A673 (cell line): ENCODE results near the gene CA5A. TPM values are rescaled to one million over a fixed set of nuclear protein-coding genes. Genes with fewer than 3 reads are reported as not detected.

Source experiments
- BruUV-seq: library from RNA; stranded (reverse); fragments of 400-500 nt; replicated peaks from 2 replicates; lab custom pipeline; 2021; lab: Mats Ljungman, UMichigan
- CTCF ChIA-PET: fragments of 300-600 bp; sonication (Branson Sonifier 250); formaldehyde crosslinking; loops from one replicate; lab custom pipeline; 2022; ENCODE audit warnings: antibody characterized with exemption; lab: Charles Lee
- POLR2A ChIA-PET: fragments of 300-600 bp; sonication (Branson Sonifier 250); formaldehyde crosslinking; loops from one replicate; lab custom pipeline; 2022; ENCODE audit warnings: antibody characterized with exemption; ENCODE audit not compliant: low non-redundant PET; lab: Charles Lee
- DNase-seq: peaks from one replicate; pipeline ENCODE4 v3.0.0-alpha.2; 2015; ENCODE audit warnings: low spot score
- H3K27ac ChIP-seq: fragments of 200-600 bp; sonication (generic); 2 replicates; pipeline ENCODE4 v1.5.1; 2016; ENCODE audit warnings: mixed run types, low read depth, mild to moderate bottlenecking, mixed read lengths, antibody characterized with exemption, low read length; ENCODE audit not compliant: poor library complexity, severe bottlenecking
- H3K27me3 ChIP-seq: fragments of 200-600 bp; sonication (generic); replicated peaks from 2 replicates; pipeline ENCODE4 v1.6.1; 2017; ENCODE audit warnings: mixed run types, low read depth, mild to moderate bottlenecking, mixed read lengths, antibody characterized with exemption, low read length; ENCODE audit not compliant: insufficient read depth, poor library complexity
- H3K36me3 ChIP-seq: fragments of 200-600 bp; sonication (generic); 2 replicates; pipeline ENCODE4 v1.6.1; 2016; ENCODE audit warnings: mixed run types, mild to moderate bottlenecking, mixed read lengths, antibody characterized with exemption, low read length; ENCODE audit not compliant: insufficient read depth, poor library complexity, severe bottlenecking
- H3K4me1 ChIP-seq: fragments of 200-600 bp; sonication (generic); 2 replicates; pipeline ENCODE4 v1.6.1; 2017; ENCODE audit warnings: mixed run types, mild to moderate bottlenecking, mixed read lengths, antibody characterized with exemption, low read length; ENCODE audit not compliant: insufficient read depth, poor library complexity, severe bottlenecking
- H3K4me3 ChIP-seq: fragments of 200-600 bp; sonication (generic); 2 replicates; pipeline ENCODE4 v1.5.1; 2016; ENCODE audit warnings: low read depth, mixed run types, mild to moderate bottlenecking, mixed read lengths, low read length; ENCODE audit not compliant: poor library complexity, severe bottlenecking
- H3K9me3 ChIP-seq: fragments of 200-600 bp; sonication (generic); 2 replicates; pipeline ENCODE4 v1.6.1; 2016; ENCODE audit warnings: mixed run types, low read depth, mild to moderate bottlenecking, mixed read lengths, antibody characterized with exemption, low read length; ENCODE audit not compliant: poor library complexity, severe bottlenecking
- EZH2 ChIP-seq: fragments of 200-600 bp; sonication (generic); IDR thresholded peaks from 2 replicates; pipeline ENCODE4 v1.6.1; 2017; ENCODE audit warnings: borderline replicate concordance, low read depth, mild to moderate bottlenecking, mixed read lengths, antibody characterized with exemption, low read length; ENCODE audit not compliant: poor library complexity, severe bottlenecking
- intact Hi-C: fragments of 100-400 bp; cut with micrococcal nuclease; formaldehyde crosslinking; loops from one replicate; pipeline ENCODE4 v1.10.0; 2022; ENCODE audit not compliant: unreplicated experiment
- total RNA-seq: library from RNA; stranded (reverse); gene quantifications from 2 replicates; pipeline ENCODE4 v1.2.3, GENCODE V29; 2021
- TF ChIP-seq, protein P1 (sequence below): fragments of 300-800, 200-600 bp; sonication (generic); conservative IDR thresholded peaks from 2 replicates; pipeline ENCODE4 v1.5.1; 2017; ENCODE audit warnings: low read depth, mild to moderate bottlenecking, antibody characterized with exemption, low read length, moderate library complexity, mixed read lengths

CA5A gene
- total RNA-seq, 1 experiment from 2014 or later, result not detected

- BruUV-seq, result no TSS peak
- peaks cover 63% of the 10 kb centered on the region for H3K4me1 ChIP-seq
- ChIA-PET CTCF (no interaction called here), POLR2A (interaction anchor here (0.6 to 0.7 kb wide), 2 partner anchors 77 to 1662 kb away, joined by 3 read pairs; no protein-coding TSS in a partner anchor)
- H3K27me3 ChIP-seq, result no peaks in the 10 kb centered on the region
- intact Hi-C loops, result no loop called here
- peaks cover 42% of the 10 kb centered on the region for H3K36me3 ChIP-seq
- no peak for TF ChIP-seq EZH2
- TF ChIP-seq, protein P1, sequence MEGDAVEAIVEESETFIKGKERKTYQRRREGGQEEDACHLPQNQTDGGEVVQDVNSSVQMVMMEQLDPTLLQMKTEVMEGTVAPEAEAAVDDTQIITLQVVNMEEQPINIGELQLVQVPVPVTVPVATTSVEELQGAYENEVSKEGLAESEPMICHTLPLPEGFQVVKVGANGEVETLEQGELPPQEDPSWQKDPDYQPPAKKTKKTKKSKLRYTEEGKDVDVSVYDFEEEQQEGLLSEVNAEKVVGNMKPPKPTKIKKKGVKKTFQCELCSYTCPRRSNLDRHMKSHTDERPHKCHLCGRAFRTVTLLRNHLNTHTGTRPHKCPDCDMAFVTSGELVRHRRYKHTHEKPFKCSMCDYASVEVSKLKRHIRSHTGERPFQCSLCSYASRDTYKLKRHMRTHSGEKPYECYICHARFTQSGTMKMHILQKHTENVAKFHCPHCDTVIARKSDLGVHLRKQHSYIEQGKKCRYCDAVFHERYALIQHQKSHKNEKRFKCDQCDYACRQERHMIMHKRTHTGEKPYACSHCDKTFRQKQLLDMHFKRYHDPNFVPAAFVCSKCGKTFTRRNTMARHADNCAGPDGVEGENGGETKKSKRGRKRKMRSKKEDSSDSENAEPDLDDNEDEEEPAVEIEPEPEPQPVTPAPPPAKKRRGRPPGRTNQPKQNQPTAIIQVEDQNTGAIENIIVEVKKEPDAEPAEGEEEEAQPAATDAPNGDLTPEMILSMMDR, result no peak
- H3K9me3 ChIP-seq, result no peaks in the 10 kb centered on the region
- peak overlapping the region; percentile 57 for H3K27ac ChIP-seq
- no peak overlapping the region for H3K4me3 ChIP-seq
- no peak for DNase-seq
Measured at GRCh38 chr16:87855852-87856715, 80.2 kb downstream of the CA5A start.

DNA sequence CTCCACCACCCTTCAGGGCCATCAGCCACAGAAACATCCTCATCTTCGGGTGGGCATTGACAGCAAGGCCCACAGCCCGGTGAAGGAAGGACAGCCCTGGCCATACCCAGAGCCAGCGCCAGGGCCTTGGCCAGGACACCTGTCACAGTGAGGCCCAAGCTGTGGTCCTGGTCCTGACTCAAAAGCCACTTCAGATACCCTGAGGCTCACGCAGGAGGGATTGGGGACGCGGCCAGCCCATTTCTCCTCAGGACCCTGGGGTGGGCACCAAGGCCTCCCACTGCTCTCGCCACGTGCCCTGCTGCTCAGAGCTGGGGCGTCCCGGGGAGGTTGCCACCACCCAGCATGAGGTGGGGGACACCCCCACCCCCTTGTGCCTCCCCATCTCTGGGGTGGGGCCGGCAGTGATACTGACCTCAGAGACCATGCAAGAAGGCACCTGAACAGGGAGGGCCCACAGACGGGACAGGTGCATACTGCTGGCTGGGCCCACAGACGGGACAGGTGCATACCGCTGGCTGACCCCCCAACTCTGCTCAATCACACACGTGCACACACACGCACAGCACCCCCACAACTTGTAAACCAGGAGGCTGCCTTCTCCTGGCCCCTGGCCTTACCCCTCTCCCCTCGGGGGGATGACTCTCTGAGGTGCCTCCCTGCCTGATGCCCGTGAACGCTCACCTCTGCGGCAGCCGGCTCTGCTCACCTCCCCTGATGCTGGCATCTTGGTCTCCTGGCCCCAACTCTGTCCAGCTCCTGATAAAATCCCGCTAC lies 81.2 kb downstream of the CA5A start:
- ChIA-PET POLR2A (interaction anchor here (0.7 kb wide), 1 partner anchor 76 kb away, joined by 3 read pairs; no protein-coding TSS in a partner anchor), CTCF (no interaction called here)
- Histone ChIP-seq H3K27me3 (no peaks in the 10 kb centered on the region), H3K4me1 (peaks cover 64% of the 10 kb centered on the region), H3K27ac (peak overlapping the region; percentile 79), H3K4me3 (no peak overlapping the region), H3K9me3 (no peaks in the 10 kb centered on the region), H3K36me3 (peaks cover 47% of the 10 kb centered on the region)
- intact Hi-C loops, result loop anchor here (5.0 kb wide), 1 partner anchor 78 kb away; no protein-coding TSS in a partner anchor
- TF ChIP-seq, protein P1, result no peak
- TF ChIP-seq EZH2, result no peak
- DNase-seq, result no peak
- no TSS peak for BruUV-seq

DNA sequence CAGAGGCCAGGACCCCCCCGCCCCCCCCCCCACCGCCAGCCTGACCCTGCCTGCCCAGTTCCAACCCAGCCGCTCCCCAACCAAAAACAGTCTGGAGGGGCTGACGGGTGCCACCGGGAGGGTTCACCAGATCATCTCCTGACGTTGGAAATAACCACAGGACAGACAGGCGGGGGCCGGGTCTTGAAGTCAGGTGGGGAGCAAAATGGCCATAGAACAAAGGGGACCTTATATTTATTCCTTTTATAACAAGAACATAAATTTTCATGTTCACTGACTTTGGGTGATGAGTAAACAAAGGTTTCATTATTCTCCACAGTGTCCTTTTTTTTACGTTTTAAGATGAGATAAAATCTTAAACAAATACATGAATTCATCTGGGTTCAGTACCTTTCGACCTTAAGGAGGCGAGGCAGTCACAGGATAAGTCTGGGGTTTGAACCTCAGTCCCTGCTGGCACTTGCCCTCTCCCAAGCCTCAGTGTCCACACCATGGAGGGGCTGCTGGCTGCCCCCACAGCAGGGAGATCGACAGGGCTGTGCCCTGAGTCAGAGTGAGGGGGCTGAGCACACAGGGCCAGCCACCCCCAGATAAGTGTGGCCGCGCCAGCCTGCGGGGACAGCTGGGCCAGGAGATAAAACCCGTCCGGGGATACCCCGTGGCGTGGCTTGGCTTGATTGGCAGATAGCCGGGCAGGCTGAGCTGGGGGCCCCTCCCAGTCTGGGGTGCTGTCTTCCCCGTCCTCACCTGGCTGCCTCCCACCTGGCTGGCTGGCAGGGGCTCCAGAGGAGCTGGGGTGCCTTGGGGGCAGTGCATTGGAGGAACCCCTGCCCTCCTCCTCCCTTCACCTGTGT lies 82.0 kb downstream of the CA5A start:
- no peaks in the 10 kb centered on the region for H3K27me3 ChIP-seq
- CTCF ChIA-PET, result interaction anchor here (1.7 to 1.8 kb wide), 2 partner anchors 17 to 75 kb away, joined by 6 to 24 read pairs; no protein-coding TSS in a partner anchor
- POLR2A ChIA-PET, result interaction anchor here (1.7 kb wide), 1 partner anchor 14 kb away, joined by 7 read pairs; no protein-coding TSS in a partner anchor
- intact Hi-C loops, result loop anchor here (5.0 kb wide), 1 partner anchor 77 kb away; no protein-coding TSS in a partner anchor
- H3K4me3 ChIP-seq, result peak overlapping the region; percentile 17
- H3K27ac ChIP-seq, result peak overlapping the region; percentile 79
- BruUV-seq, result TSS peak; percentile 96
- H3K9me3 ChIP-seq, result no peaks in the 10 kb centered on the region
- no peak for DNase-seq
- H3K4me1 ChIP-seq, result peaks cover 72% of the 10 kb centered on the region
- TF ChIP-seq, protein P1, result no peak
- TF ChIP-seq EZH2, result no peak
- peaks cover 53% of the 10 kb centered on the region for H3K36me3 ChIP-seq
